Measurements from ENCODE around the gene ZNF620.
"Not testable (repeated sequence)": the region's sequence is repeated elsewhere in the genome, so short reads cannot be mapped to it uniquely, and the experiment has no call there.

Gene ZNF620

DNA sequence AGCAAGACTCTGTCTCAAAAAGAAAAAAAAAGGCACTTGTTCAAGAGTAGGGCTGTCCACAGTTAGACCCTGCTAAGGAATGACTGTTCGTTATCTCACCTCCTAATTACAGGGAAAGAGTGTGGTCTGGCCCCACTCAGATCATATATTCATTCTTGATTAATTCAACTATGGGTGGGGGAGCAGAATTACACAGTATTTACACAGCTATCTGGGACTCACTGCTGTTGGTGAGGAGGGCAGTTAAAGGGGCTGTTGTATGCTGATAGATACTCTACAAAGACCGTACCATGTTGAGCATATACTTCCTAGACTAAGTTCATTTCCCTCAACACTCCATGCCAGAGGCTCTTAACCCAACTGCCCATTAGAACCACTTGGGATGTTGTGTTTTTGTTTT lies 3.8 kb upstream of the ZNF620 start:
- no peak for DNase-seq (ENCODE audit: low read depth in 1 of 2, low spot score in 1 of 2)

DNA sequence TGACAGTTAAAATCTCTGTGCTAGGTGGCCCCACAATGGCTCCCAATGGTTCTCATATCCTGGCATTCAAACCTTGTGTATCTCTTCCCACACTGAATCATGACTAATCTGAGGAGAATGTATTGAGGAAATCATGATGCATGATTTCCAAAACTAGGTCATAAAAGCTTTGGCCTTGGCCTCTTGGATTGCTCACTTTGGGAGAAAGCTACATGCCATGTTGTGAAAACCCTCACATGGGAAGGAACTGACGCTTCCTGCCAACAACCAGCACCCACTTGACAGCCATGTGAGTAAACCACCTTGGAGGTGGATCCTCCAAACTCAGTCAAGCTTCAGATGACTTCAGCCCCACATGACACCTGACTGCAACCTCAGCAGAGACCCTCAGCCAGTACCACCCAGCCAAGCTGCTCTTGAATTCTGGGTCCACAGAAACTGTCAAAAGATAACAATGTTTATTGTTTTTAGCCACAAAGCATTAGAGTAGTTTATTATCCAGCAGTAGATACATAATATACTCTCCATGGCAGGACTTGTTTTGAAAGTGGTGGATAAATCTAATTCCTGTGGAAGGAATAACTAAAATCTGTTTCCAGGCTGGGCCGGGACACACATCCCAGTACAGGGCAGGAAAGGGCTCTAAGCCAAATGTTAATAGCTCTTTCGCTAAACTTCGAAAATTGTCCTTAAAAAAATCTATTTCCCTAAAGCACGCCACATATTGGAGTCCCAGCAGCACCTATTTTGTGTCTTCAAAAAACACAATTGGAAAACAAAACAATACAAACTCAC lies 1.0 kb upstream of the ZNF620 start:
- DNase-seq (ENCODE audit: low read depth in 1 of 2, low spot score in 1 of 2), result no peak

DNA sequence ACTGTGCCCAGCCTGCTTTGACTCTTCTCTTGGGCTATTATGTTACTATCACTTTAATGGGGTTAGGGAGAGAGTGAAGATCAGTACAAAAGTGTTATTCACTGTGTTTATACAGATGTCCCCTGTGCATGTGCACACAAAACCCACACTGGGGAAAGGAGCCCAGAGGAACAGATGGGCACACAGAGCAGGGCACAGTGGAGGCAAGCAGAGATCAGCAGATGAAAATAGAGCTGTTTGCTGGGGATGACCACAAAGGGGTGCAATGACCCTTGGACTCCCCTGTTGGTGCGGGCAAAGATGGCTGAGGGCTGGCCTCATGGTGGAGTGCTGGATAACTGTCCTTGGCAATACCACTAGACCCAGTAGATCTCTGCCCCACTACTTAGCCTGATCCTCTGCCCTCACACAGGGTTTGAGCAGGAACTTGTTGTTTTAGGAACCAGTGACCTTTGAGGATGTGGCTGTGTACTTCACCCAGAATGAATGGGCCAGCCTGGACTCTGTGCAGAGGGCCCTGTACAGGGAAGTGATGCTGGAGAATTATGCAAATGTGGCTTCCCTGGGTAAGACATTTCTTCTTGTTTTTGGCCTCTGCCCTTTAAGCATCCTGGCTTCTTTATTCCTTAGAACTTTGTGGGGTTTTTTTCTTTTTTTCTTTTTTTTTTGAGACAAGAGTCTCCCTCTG lies 5.3 kb downstream of the ZNF620 start:
- DNase-seq (ENCODE audit: low read depth in 1 of 2, low spot score in 1 of 2), result no peak

DNA sequence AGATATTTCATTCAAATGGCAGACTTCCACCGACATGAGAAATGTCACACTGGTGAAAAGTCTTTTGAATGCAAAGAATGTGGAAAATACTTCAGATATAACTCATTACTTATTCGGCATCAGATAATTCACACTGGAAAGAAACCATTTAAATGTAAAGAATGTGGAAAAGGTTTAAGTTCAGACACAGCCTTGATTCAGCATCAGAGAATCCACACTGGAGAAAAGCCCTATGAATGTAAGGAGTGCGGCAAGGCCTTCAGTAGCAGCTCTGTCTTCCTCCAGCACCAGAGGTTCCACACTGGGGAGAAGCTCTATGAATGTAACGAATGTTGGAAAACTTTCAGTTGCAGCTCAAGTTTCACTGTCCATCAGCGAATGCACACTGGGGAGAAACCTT lies 10.4 kb downstream of the ZNF620 start:
- no peak for DNase-seq (ENCODE audit: low read depth in 1 of 2, low spot score in 1 of 2)

DNA sequence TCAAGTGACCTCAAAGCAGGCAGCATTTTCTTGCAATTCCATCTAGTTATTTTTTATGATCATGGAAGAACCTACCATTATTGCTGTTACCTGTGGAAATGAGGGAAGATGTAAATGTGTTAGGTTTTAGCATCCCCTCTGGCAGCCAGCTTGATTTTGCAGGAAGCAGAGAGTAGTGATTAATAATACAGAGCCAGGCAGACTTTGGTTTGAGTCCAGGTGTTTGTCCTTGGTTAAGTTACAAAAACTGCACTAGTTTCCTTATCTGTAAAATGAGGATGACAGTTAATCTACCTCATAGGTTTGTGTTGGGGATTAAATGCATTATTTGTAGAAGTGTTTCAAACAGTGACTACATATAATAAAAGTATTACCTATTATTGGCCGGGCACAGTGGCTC lies 12.2 kb downstream of the ZNF620 start:
- no peak for DNase-seq (ENCODE audit: low read depth in 1 of 2, low spot score in 1 of 2)

GRCh38 chr3:40518848-40519247 lies 13.0 kb downstream of the ZNF620 start:
- no peak for DNase-seq (ENCODE audit: low read depth in 1 of 2, low spot score in 1 of 2)

DNA sequence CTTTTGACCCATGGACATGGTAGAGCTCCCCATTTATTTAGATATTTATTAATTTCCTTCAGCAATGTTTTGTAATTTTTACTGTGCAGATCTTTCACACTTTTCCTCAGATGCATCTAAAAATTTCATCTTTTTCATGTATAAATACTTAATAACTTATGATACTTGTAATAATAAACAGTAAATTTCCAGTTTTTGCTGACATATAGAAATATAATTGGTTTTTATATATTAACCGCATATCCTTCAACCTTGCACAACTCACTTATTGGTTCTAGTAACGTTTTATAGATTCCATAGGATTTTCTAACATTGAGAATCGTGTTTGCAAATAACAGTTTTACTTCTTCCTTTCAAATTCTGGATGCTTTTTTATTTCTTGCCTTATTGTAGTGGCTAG lies 15.4 kb downstream of the ZNF620 start:
- DNase-seq (ENCODE audit: low read depth in 1 of 2, low spot score in 1 of 2), result no peak

- DNase-seq (ENCODE audit: low read depth in 1 of 2, low spot score in 1 of 2), result no peak
Measured at GRCh38 chr3:40523781-40524180, 17.9 kb downstream of the ZNF620 start.

DNA sequence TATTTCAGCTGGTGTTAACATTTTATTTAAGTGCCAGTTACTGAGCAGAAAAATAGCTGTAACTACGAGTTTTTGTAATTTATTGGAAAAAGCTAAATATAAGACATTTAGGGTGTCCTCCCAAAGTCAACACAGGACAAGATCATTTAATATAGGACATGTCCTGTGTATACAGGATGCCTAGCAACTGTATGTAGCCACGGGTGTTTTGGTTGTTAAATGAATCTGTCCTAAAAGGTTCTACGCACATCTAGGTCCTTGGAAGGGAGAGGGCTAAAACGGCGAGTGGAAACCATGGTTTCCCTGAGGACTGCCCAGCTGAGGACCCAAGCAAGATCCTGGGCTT lies 18.4 kb downstream of the ZNF620 start:
- no peak for DNase-seq (ENCODE audit: low read depth in 1 of 2, low spot score in 1 of 2)

DNA sequence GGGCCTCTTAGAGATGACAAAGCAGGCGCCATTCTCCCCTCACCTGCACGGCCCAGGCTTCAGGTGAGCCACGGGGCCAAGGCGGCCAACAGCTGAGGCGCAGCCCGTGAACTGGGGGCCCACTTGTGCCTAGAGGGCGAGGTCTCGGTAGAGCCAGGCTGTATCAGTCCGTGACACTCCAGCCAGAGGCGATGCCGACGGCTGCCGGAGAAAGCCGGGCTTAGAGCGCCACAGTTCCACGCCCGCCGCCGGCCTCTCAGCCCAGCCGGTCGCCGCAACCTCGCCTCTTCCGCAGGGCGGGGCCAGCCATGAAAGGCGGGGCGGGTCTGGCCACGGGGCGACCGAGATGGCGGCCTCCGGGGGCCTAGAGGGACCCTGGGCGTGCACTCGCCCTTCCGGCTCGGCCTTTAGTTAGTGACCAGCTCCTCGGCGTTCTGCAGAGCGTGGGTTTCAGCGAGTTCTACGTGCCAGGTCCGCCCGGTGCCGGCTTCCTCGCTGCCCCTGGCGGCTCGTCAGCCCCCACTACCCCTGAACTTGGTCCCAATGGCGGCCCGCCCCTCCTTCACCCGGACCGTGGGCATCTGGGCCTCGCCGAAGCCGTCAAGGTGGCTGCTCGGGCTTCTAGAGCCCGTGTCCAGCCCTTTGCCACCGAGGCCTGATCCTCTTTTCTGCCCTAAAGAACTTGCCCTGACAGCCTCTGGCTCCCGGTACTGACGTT lies 18.9 kb downstream of the ZNF620 start, which contains the start of gene ZNF621:
Gene ZNF621 (plus strand): TSS at position 393 of the 718 bp plus-strand sequence. CDS start 881 bp downstream, outside the sequence.
- DNase-seq (ENCODE audit: low read depth in 1 of 2, low spot score in 1 of 2), result peak; percentile 67 to 79

- no peak for DNase-seq (ENCODE audit: low read depth in 1 of 2, low spot score in 1 of 2)
Measured at GRCh38 chr3:40528426-40528825, 22.6 kb downstream of the ZNF620 start.

- DNase-seq (ENCODE audit: low read depth in 1 of 2, low spot score in 1 of 2), result no peak
Measured at GRCh38 chr3:40532252-40532651, 26.4 kb downstream of the ZNF620 start.

GRCh38 chr3:40534283-40534682 lies 28.4 kb downstream of the ZNF620 start:
- no peak for DNase-seq (ENCODE audit: low read depth in 1 of 2, low spot score in 1 of 2)

DNA sequence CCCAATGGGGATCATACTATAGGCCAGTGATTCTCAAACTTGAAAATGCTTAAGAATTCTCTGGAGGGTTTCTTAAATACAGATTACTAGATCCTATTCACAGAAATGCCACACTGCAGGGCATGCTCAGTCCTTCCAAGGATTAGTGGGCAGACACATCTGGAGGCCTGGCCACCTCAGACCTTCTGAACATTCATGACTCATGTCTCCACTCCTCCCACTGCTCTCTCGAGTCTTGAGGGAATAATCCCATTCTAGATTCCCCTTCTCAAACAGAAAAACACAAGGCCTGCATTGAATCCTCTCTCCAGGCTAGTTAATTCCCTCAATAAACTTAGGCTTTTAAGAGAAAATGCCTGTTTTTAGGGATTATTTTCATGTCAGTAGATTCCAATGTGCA lies 41.0 kb downstream of the ZNF620 start:
- DNase-seq (ENCODE audit: low read depth in 1 of 2, low spot score in 1 of 2), result no peak

DNA sequence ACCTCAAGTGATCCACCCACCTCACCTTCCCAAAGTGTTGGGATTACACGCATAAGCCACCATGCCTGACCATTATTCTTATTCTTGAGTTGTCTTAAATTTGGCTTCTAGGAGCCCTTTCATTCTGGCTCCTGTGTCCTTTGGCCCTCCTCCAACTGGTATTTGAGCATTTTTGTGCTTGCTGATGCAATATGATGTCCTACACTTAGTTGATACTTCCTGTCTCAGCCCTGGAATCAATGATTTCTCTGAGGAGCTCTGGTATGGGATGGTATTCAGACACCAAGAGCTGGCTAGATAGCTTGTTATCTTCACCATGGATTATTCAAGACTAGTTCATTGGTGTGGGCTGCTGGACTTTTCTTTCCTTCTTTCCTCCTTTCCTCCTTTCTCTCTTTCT lies 44.3 kb downstream of the ZNF620 start:
- DNase-seq (ENCODE audit: low read depth in 1 of 2, low spot score in 1 of 2), result no peak

- DNase-seq (ENCODE audit: low read depth in 1 of 2, low spot score in 1 of 2), result no peak
Measured at GRCh38 chr3:40557575-40558161, 51.8 kb downstream of the ZNF620 start.

- DNase-seq (ENCODE audit: low read depth in 1 of 2, low spot score in 1 of 2), result not testable (repeated sequence)
Measured at GRCh38 chr3:40562482-40562881, 56.6 kb downstream of the ZNF620 start.

DNA sequence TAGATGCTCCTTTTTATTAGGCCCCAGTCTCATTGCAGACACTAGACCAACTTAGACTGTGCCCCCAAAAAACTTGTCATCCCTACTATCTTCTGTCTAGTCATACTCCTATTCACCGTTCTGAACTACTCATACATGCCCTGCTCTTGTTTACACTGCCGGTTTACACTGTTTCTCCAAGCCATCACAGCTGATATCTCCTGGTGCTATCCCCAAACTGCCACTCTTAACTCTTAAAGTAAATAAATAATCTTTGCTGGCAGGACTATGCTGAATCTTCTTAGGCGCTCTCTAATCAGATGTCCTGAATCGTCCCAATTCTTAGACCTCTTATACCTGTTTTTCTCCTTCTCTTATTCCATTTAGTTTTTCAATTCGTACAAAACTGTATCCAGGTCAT lies 59.8 kb downstream of the ZNF620 start:
- not testable (repeated sequence) for DNase-seq (ENCODE audit: low read depth in 1 of 2, low spot score in 1 of 2)

DNA sequence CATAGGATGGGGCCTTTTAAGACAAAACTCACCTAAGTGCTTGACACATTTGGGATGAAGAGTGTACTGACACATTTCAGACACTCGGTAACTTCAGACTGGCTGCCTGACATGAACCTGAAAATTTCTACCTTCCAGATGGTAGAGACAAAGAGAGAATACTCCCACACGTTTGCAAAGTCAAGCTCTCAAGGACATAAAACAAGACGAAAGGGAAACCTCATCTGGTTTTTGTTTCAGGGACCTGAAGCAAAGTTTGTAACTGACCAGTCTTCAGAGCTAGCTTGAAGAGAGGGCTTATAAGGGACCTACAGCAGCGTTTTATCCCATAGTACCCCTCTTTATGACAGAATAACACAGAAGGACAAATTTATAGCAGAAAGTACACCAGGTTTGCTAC lies 60.9 kb downstream of the ZNF620 start:
- DNase-seq (ENCODE audit: low read depth in 1 of 2, low spot score in 1 of 2), result no peak
